HepG2 (cell line): ENCODE data around the gene GBGT1. TPM values are rescaled to one million over a fixed set of nuclear protein-coding genes. Genes with fewer than 3 reads are reported as not detected.
A peak's percentile ranks its signal among the peaks of the same experiment; 100 is the strongest.

ENCODE experiments used
- ATAC-seq: fragments of 200-7000 bp; cut with Tn5 transposase; 3 replicates; pipeline ENCODE4 v1.9.1; 2020; ENCODE audit warnings: mild to moderate bottlenecking, moderate library complexity
- BruUV-seq: library from RNA; stranded (reverse); fragments of 400-500 nt; replicated peaks from 2 replicates; lab custom pipeline; 2021; lab: Mats Ljungman, UMichigan
- CTCF ChIA-PET: fragments of 300-600 bp; formaldehyde crosslinking; extraction: SDS; loops from one replicate; lab custom pipeline; 2021; ENCODE audit warnings: low total read pairs, inconsistent platforms, low intra/inter-chr PET ratio; lab: Yijun Ruan, JAX
- POLR2A ChIA-PET: fragments of 350-600 bp; sonication (Branson Sonifier 250); formaldehyde crosslinking; loops from one replicate; lab custom pipeline; 2020; ENCODE audit warnings: antibody characterized with exemption, inconsistent platforms; lab: Yijun Ruan, JAX
- DNase-seq: peaks from one replicate; pipeline ENCODE4 v3.0.0-alpha.2; 2015; ENCODE audit warnings: low spot score
- FAIRE-seq: peaks from 3 replicates; lab custom pipeline; 2011; peaks lifted over from hg19 to GRCh38; lab: Jason Lieb, UNC
- H2AFZ ChIP-seq: one replicate; pipeline ENCODE4 v1.6.1; 2011; ENCODE audit warnings: low read length, inconsistent platforms
- H3K27ac ChIP-seq: fragments of 300-600 bp; 3 replicates; pipeline ENCODE4 v1.8.0; 2011; ENCODE audit warnings: mixed run types, mild to moderate bottlenecking, mixed read lengths, low read length, inconsistent platforms; ENCODE audit not compliant: insufficient read depth; ENCODE audit errors: extremely low read length
- H3K27me3 ChIP-seq, 2 experiments: fragments of 200-600 bp in 1 of 2; 2 replicates in 1 of 2; 3 replicates in 1 of 2; pipeline versions ENCODE4 v1.6.0 to v1.8.0; 2011; ENCODE audit warnings: low read length in 2 of 2, mild to moderate bottlenecking in 2 of 2, moderate library complexity in 2 of 2, inconsistent platforms in 1 of 2; ENCODE audit not compliant: insufficient read depth in 2 of 2, control insufficient read depth in 1 of 2
- H3K36me3 ChIP-seq, 2 experiments: fragments of 200-600 bp in 1 of 2; replicated peaks in 1 of 2; 2 replicates in 1 of 2; 3 replicates in 1 of 2; pipeline versions ENCODE4 v1.5.1 to v1.8.0; 2011; ENCODE audit warnings: low read length in 2 of 2, inconsistent platforms in 1 of 2; ENCODE audit not compliant: insufficient read depth in 2 of 2, control insufficient read depth in 1 of 2
- H3K4me1 ChIP-seq: 2 replicates; pipeline ENCODE4 v1.5.1; 2012; ENCODE audit warnings: low read length, inconsistent platforms; ENCODE audit not compliant: insufficient read depth
- H3K4me2 ChIP-seq: 2 replicates; pipeline ENCODE4 v1.6.0; 2011; ENCODE audit warnings: low read depth, low read length, inconsistent platforms
- H3K4me3 ChIP-seq, 3 experiments: fragments of 200-600 bp in 1 of 3; sonication (generic), shearing (Covaris generic) in 1 of 3; replicated peaks in 1 of 3; 2 replicates each; pipeline ENCODE4 v1.5.1; 2011 to 2016; ENCODE audit warnings: low read length in 3 of 3, inconsistent platforms in 2 of 3, low read depth in 2 of 3, mild to moderate bottlenecking in 2 of 3, control low read depth in 1 of 3, mixed read lengths in 1 of 3; ENCODE audit not compliant: insufficient read depth in 1 of 3
- H3K79me2 ChIP-seq: one replicate; pipeline ENCODE4 v1.6.1; 2011; ENCODE audit warnings: low read length, inconsistent platforms; ENCODE audit not compliant: insufficient read depth
- H3K9ac ChIP-seq: 2 replicates; pipeline ENCODE4 v1.6.0; 2011; ENCODE audit warnings: mild to moderate bottlenecking, low read depth, low read length, inconsistent platforms; ENCODE audit not compliant: insufficient read depth
- H3K9me3 ChIP-seq: 2 replicates; pipeline ENCODE4 v1.5.1; 2012; ENCODE audit warnings: mild to moderate bottlenecking, low read length
- H4K20me1 ChIP-seq: 2 replicates; pipeline ENCODE4 v1.6.0; 2011; ENCODE audit warnings: inconsistent platforms, mild to moderate bottlenecking, low read length, moderate library complexity; ENCODE audit not compliant: insufficient read depth
- CEBPB ChIP-seq: IDR thresholded peaks from 2 replicates; pipeline ENCODE4 v1.6.1; 2011; ENCODE audit warnings: low read depth, low read length, improper control_type of control experiment, borderline replicate concordance
- DZIP1 ChIP-seq: sonication (generic); formaldehyde crosslinking; IDR thresholded peaks from 2 replicates; pipeline ENCODE4 v1.5.0; 2020; ENCODE audit warnings: mild to moderate bottlenecking, missing genetic modification reagents
- HMGA1 ChIP-seq: sonication (generic); formaldehyde crosslinking; conservative IDR thresholded peaks from 2 replicates; pipeline ENCODE4 v1.4.0; 2020; ENCODE audit warnings: missing genetic modification reagents
- HNF1B ChIP-seq: sonication (generic); formaldehyde crosslinking; IDR thresholded peaks from 2 replicates; pipeline ENCODE4 v1.5.1; 2020; ENCODE audit warnings: mild to moderate bottlenecking, moderate library complexity, missing genetic modification reagents
- MTF2 ChIP-seq: sonication (generic); formaldehyde crosslinking; IDR thresholded peaks from 2 replicates; pipeline ENCODE4 v1.5.0; 2020; ENCODE audit warnings: missing genetic modification reagents, borderline replicate concordance
- NONO ChIP-seq, 2 experiments: fragments of 450-650 bp in 1 of 2; sonication (generic) in 1 of 2; formaldehyde crosslinking in 1 of 2; IDR thresholded peaks in 1 of 2; conservative IDR thresholded peaks in 1 of 2; 2 replicates each; pipeline versions ENCODE4 v1.6.1 to v1.8.0; 2017 to 2022; ENCODE audit warnings: mild to moderate bottlenecking in 1 of 2, missing genetic modification reagents in 1 of 2, moderate library complexity in 1 of 2
- SMAD1 ChIP-seq: sonication (generic); formaldehyde crosslinking; IDR thresholded peaks from 2 replicates; pipeline ENCODE4 v1.4.0; 2020; ENCODE audit warnings: missing genetic modification reagents, low read depth, mild to moderate bottlenecking, borderline replicate concordance
- SMARCC2 ChIP-seq: fragments of 450-650 bp; IDR thresholded peaks from 2 replicates; pipeline ENCODE4 v1.6.1; 2017; ENCODE audit warnings: antibody characterized with exemption, mild to moderate bottlenecking
- ZBTB1 ChIP-seq: sonication (generic); formaldehyde crosslinking; IDR thresholded peaks from 2 replicates; pipeline ENCODE4 v1.4.0; 2020; ENCODE audit warnings: missing genetic modification reagents, borderline replicate concordance
- ZBTB4 ChIP-seq: sonication (generic); formaldehyde crosslinking; IDR thresholded peaks from 2 replicates; pipeline ENCODE4 v1.4.0; 2020; ENCODE audit warnings: missing genetic modification reagents, mild to moderate bottlenecking, borderline replicate concordance
- ZNF317 ChIP-seq: sonication (generic); formaldehyde crosslinking; IDR thresholded peaks from 2 replicates; pipeline ENCODE4 v1.5.0; 2020; ENCODE audit warnings: mild to moderate bottlenecking, missing genetic modification reagents
- ZNF639 ChIP-seq: conservative IDR thresholded peaks from 2 replicates; pipeline ENCODE4 v1.6.1; 2018; ENCODE audit warnings: missing genetic modification reagents
- ZNF766 ChIP-seq: sonication (generic); formaldehyde crosslinking; IDR thresholded peaks from 2 replicates; pipeline ENCODE4 v1.5.0; 2020; ENCODE audit warnings: missing genetic modification reagents, borderline replicate concordance
- ZSCAN21 ChIP-seq: sonication (generic); formaldehyde crosslinking; IDR thresholded peaks from 2 replicates; pipeline ENCODE4 v1.8.0; 2022; ENCODE audit warnings: mild to moderate bottlenecking, missing genetic modification reagents, moderate library complexity, borderline replicate concordance
- ZSCAN9 ChIP-seq: IDR thresholded peaks from 2 replicates; pipeline ENCODE4 v1.6.1; 2016; ENCODE audit warnings: borderline replicate concordance
- WGBS: methylation state at CpG from one replicate; pipeline ENCODE4 v1.1.6; 2017; ENCODE audit warnings: low lambda C conversion rate; 5-methylcytosine and 5-hydroxymethylcytosine counted together
- in situ Hi-C: cut with HindIII; loops from 2 replicates; pipeline ENCODE4 v1.10.0; 2017; ENCODE audit warnings: low pct_unique_long_range_greater_than_20kb; ENCODE audit not compliant: extremely low pct_ligation_motif_present
- intact Hi-C: fragments of 100-400 bp; cut with micrococcal nuclease; formaldehyde crosslinking; loops from one replicate; pipeline ENCODE4 v1.10.0; 2022; ENCODE audit not compliant: unreplicated experiment
- polyA plus RNA-seq, 8 experiments: library from polyadenylated mRNA; depleted of rRNA in 3 of 8; stranded (reverse) in 7 of 8; unstranded in 1 of 8; fragments of >200 nt; fragmentation: Illumina TruSeq in 4 of 8; extraction: Trizol in 4 of 8; gene quantifications; 2 replicates each; pipeline versions ENCODE4 v1.2.1 to v1.2.3, GENCODE V29; 2011 to 2016; ENCODE audit warnings: low read depth in 4 of 8, missing spikeins in 1 of 8, mixed read lengths in 1 of 8; ENCODE audit not compliant: insufficient read depth in 1 of 8
- total RNA-seq, 5 experiments: library from RNA; depleted of rRNA; stranded (reverse); fragments of >200 nt; fragmentation: Illumina TruSeq; extraction: Trizol; gene quantifications; 2 replicates each; pipeline ENCODE4 v1.2.3, GENCODE V29; 2016; ENCODE audit warnings: low read depth in 1 of 5

GBGT1 gene
- total and polyA plus RNA-seq, 2 of the 13 experiments (the other 11 are each of a cell fraction or from before 2014, with no cell fraction given), result not detected

- intact Hi-C loops, result no loop called here
- Histone ChIP-seq H3K4me2 (no peak overlapping the region), H3K79me2 (peaks cover 11% of the 10 kb centered on the region), H3K9me3 (no peaks in the 10 kb centered on the region), H3K4me1 (peaks cover 38% of the 10 kb centered on the region)
- DNase-seq (no peak), ATAC-seq (no peak)
- in situ Hi-C loops, result no loop called here
- TF ChIP-seq ZNF317 (CRISPR knock-in tag), result no peak
- no peak for TF ChIP-seq ZBTB1 (CRISPR knock-in tag)
- TF ChIP-seq SMARCC2, result no peak
- no peak for TF ChIP-seq HNF1B
- TF ChIP-seq SMAD1, result no peak
- TF ChIP-seq HMGA1 (CRISPR knock-in tag), result no peak
- TF ChIP-seq DZIP1, result no peak
- TF ChIP-seq ZNF766 (CRISPR knock-in tag), result no peak
- TF ChIP-seq ZNF639, result no peak
- TF ChIP-seq ZSCAN21 (CRISPR knock-in tag), result no peak
- TF ChIP-seq MTF2, result no peak
- TF ChIP-seq ZBTB4, result no peak
- no peak for TF ChIP-seq NONO (IDR thresholded peaks at IDR 0.05)
- no peak for TF ChIP-seq NONO (CRISPR knock-in tag; conservative IDR thresholded peaks at IDR 0.05)
- no peak for TF ChIP-seq CEBPB
- no peak for TF ChIP-seq ZSCAN9
- TF ChIP-seq, all 625 proteins: peak for 0
- no peak overlapping the region for H3K4me3 ChIP-seq
- no peaks in the 10 kb centered on the region; a peak in 1 of 5 replicates for H3K36me3 ChIP-seq
- peak overlapping the region; percentile 14; the same call in 1 of the 2 replicates for H3K9ac ChIP-seq
- FAIRE-seq, result no peak
- H4K20me1 ChIP-seq, result no peaks in the 10 kb centered on the region; the same call in 1 of the 2 replicates
- H3K27me3 ChIP-seq, result no peaks in the 10 kb centered on the region
- H3K27ac ChIP-seq, result peak overlapping the region; percentile 87
- H2AFZ ChIP-seq, result no peak overlapping the region
- POLR2A ChIA-PET, result interaction anchor here (1.2 kb wide), 1 partner anchor 9 kb away, joined by 3 read pairs; no protein-coding TSS in a partner anchor
- BruUV-seq, result no TSS peak
- WGBS, result 71% methylated on average over 1 of the region's 8 CpGs
- CTCF ChIA-PET, result no interaction called here
Observed at GRCh38 chr9:133135146-133135745, 28.5 kb downstream of the GBGT1 start.
